Loucy (cell line): ENCODE data around the gene TPRG1.

ENCODE experiments used
- H2AFZ ChIP-seq: fragments of 200-600 bp; sonication (generic); 2 replicates; pipeline ENCODE4 v1.6.0; 2016; ENCODE audit warnings: antibody characterized with exemption, mild to moderate bottlenecking, low read length, moderate library complexity
- H3F3A ChIP-seq: fragments of 200-600 bp; 2 replicates; pipeline ENCODE4 v1.6.0; 2016; ENCODE audit warnings: antibody characterized with exemption, low read depth, mild to moderate bottlenecking
- H3K27me3 ChIP-seq: fragments of 200-600 bp; sonication (generic); 2 replicates; pipeline ENCODE4 v1.6.1; 2014; ENCODE audit warnings: low read length, mild to moderate bottlenecking; ENCODE audit not compliant: insufficient read depth, poor library complexity, severe bottlenecking
- H3K36me3 ChIP-seq: fragments of 200-600 bp; sonication (generic); 2 replicates; pipeline ENCODE4 v1.6.1; 2016; ENCODE audit warnings: low read length; ENCODE audit not compliant: insufficient read depth
- H3K4me1 ChIP-seq: fragments of 200-600 bp; sonication (generic); 2 replicates; pipeline ENCODE4 v1.5.1; 2014; ENCODE audit warnings: low read length, mild to moderate bottlenecking; ENCODE audit not compliant: insufficient read depth, poor library complexity, severe bottlenecking
- H3K4me2 ChIP-seq: fragments of 200-600 bp; sonication (generic); 2 replicates; pipeline ENCODE4 v1.6.0; 2014; ENCODE audit warnings: antibody characterized with exemption, low read length, low read depth, mild to moderate bottlenecking; ENCODE audit not compliant: poor library complexity, severe bottlenecking
- H3K4me3 ChIP-seq: fragments of 200-600 bp; sonication (generic); 2 replicates; pipeline ENCODE4 v1.5.1; 2014; ENCODE audit warnings: low read length, mild to moderate bottlenecking, mixed read lengths; ENCODE audit not compliant: poor library complexity, severe bottlenecking
- H3K79me2 ChIP-seq: fragments of 200-600 bp; sonication (generic); 2 replicates; pipeline ENCODE4 v1.6.1; 2014; ENCODE audit warnings: low read length; ENCODE audit not compliant: insufficient read depth
- H3K9ac ChIP-seq: fragments of 200-600 bp; sonication (generic); 2 replicates; pipeline ENCODE4 v1.6.0; 2014; ENCODE audit warnings: mild to moderate bottlenecking, low read depth, low read length, moderate library complexity; ENCODE audit not compliant: poor library complexity, severe bottlenecking
- H3K9me2 ChIP-seq: fragments of 200-600 bp; sonication (generic); replicated peaks from 2 replicates; pipeline ENCODE4 v1.6.1; 2016; ENCODE audit warnings: low read depth, low read length, mixed read lengths
- H3K9me3 ChIP-seq: fragments of 200-600 bp; sonication (generic); 2 replicates; pipeline ENCODE4 v1.6.1; 2014; ENCODE audit warnings: mild to moderate bottlenecking, antibody characterized with exemption, low read length, low read depth; ENCODE audit not compliant: insufficient read depth
- H4K20me1 ChIP-seq: fragments of 200-600 bp; sonication (generic); 2 replicates; pipeline ENCODE4 v1.6.0; 2014; ENCODE audit warnings: antibody characterized with exemption, low read length, mild to moderate bottlenecking; ENCODE audit not compliant: insufficient read depth, poor library complexity, severe bottlenecking
- EZH2phosphoT487 ChIP-seq: fragments of 200-600 bp; IDR thresholded peaks from 2 replicates; pipeline ENCODE4 v1.6.1; 2018; ENCODE audit warnings: antibody characterized with exemption, mild to moderate bottlenecking, moderate library complexity, borderline replicate concordance
- TF ChIP-seq, protein P1 (sequence below): fragments of 200-600 bp; sonication (generic); conservative IDR thresholded peaks from 2 replicates; pipeline ENCODE4 v1.5.1; 2014; ENCODE audit warnings: mild to moderate bottlenecking, antibody characterized with exemption, low read length

Gene TPRG1

DNA sequence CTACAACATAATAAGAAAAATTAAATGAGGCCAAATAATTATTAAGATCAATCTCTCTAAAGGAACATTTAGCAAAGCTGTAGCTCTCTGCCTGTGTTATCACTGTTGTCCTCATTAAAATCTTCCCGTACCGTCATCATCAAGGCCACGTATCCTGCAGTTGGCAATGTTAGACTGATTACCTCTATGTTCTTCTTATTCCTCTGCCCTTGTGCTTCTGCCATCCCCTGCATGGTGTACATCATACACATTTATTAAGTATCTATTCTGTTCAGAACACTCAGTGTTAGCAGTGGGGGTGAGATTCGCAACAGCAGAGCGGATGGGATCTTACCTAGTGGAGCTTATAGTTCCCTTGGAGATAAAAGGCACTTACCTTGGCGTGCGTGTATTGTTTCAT, 12.8 kb downstream of the TPRG1 start:
- Histone ChIP-seq H3K79me2 (no peaks in the 10 kb centered on the region), H3K4me3 (no peak overlapping the region), H3F3A (no peaks in the 10 kb centered on the region), H2AFZ (no peak overlapping the region), H3K27me3 (no peaks in the 10 kb centered on the region), H3K4me1 (no peaks in the 10 kb centered on the region), H3K9ac (no peak overlapping the region), H3K36me3 (no peaks in the 10 kb centered on the region), H3K9me3 (no peaks in the 10 kb centered on the region; the same call in 1 of the 2 replicates), H3K4me2 (no peak overlapping the region), H3K9me2 (no peaks in the 10 kb centered on the region), H4K20me1 (no peaks in the 10 kb centered on the region)
- TF ChIP-seq, protein P1, sequence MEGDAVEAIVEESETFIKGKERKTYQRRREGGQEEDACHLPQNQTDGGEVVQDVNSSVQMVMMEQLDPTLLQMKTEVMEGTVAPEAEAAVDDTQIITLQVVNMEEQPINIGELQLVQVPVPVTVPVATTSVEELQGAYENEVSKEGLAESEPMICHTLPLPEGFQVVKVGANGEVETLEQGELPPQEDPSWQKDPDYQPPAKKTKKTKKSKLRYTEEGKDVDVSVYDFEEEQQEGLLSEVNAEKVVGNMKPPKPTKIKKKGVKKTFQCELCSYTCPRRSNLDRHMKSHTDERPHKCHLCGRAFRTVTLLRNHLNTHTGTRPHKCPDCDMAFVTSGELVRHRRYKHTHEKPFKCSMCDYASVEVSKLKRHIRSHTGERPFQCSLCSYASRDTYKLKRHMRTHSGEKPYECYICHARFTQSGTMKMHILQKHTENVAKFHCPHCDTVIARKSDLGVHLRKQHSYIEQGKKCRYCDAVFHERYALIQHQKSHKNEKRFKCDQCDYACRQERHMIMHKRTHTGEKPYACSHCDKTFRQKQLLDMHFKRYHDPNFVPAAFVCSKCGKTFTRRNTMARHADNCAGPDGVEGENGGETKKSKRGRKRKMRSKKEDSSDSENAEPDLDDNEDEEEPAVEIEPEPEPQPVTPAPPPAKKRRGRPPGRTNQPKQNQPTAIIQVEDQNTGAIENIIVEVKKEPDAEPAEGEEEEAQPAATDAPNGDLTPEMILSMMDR = no peak
- TF ChIP-seq EZH2phosphoT487 = no peak

- Histone ChIP-seq H3K9ac (no peak overlapping the region), H4K20me1 (no peaks in the 10 kb centered on the region), H3K9me2 (no peaks in the 10 kb centered on the region), H3K79me2 (no peaks in the 10 kb centered on the region), H3K27me3 (no peaks in the 10 kb centered on the region), H3F3A (no peaks in the 10 kb centered on the region), H3K4me3 (no peak overlapping the region), H3K9me3 (no peaks in the 10 kb centered on the region; the same call in 1 of the 2 replicates), H2AFZ (no peak overlapping the region), H3K4me1 (no peaks in the 10 kb centered on the region), H3K36me3 (no peaks in the 10 kb centered on the region), H3K4me2 (no peak overlapping the region)
- no peak for TF ChIP-seq EZH2phosphoT487
- TF ChIP-seq, protein P1 = no peak
These were observed 14.3 kb downstream of the TPRG1 start for GRCh38 chr3:189186101-189186500.

- TF ChIP-seq, protein P1 = no peak
- TF ChIP-seq EZH2phosphoT487 = no peak
- H3F3A ChIP-seq = no peaks in the 10 kb centered on the region
- no peak overlapping the region for H3K9ac ChIP-seq
- no peaks in the 10 kb centered on the region for H3K9me2 ChIP-seq
- H3K79me2 ChIP-seq = no peaks in the 10 kb centered on the region
- no peaks in the 10 kb centered on the region for H3K27me3 ChIP-seq
- no peak overlapping the region for H3K4me3 ChIP-seq
- no peaks in the 10 kb centered on the region for H3K36me3 ChIP-seq
- no peak overlapping the region for H3K4me2 ChIP-seq
- H4K20me1 ChIP-seq = no peaks in the 10 kb centered on the region
- peaks cover 4% of the 10 kb centered on the region; the same call in 1 of the 2 replicates for H3K9me3 ChIP-seq
- no peaks in the 10 kb centered on the region for H3K4me1 ChIP-seq
- no peak overlapping the region for H2AFZ ChIP-seq
These were observed 16.7 kb downstream of the TPRG1 start for GRCh38 chr3:189188466-189188865.
